Esophagus muscularis mucosa (tissue), 4 donors: ENCODE data around the gene SIKE1. TPM values are rescaled to one million over a fixed set of nuclear protein-coding genes. Genes with fewer than 3 reads are reported as not detected.
"Not testable (repeated sequence)": the region's sequence is repeated elsewhere in the genome, so short reads cannot be mapped to it uniquely, and the experiment has no call there.

Experiments used
- DNase-seq: peaks from one replicate; pipeline ENCODE4 v3.0.0-alpha.2; 2017; ENCODE audit errors: extremely low spot score
- H3K27ac ChIP-seq, 4 donors: fragments of 200-600 bp; sonication (generic); replicated peaks in 1 of 4; 1 replicate in 3 of 4; 2 replicates in 1 of 4; pipeline ENCODE4 v1.5.1; 2016 to 2019; ENCODE audit warnings: mild to moderate bottlenecking in 1 of 4
- H3K27me3 ChIP-seq, 4 donors: fragments of 200-600 bp; sonication (generic); one replicate each; pipeline versions ENCODE4 v1.5.1 to v1.6.0; 2016 to 2019
- H3K36me3 ChIP-seq, 4 donors: fragments of 200-600 bp; sonication (generic); one replicate each; pipeline ENCODE4 v1.5.1; 2016 to 2019
- H3K4me1 ChIP-seq, 4 donors: fragments of 200-600 bp; sonication (generic); one replicate each; pipeline ENCODE4 v1.5.1; 2016 to 2019
- H3K4me3 ChIP-seq, 4 donors: fragments of 200-600 bp; sonication (generic); 1 replicate in 2 of 4; 2 replicates in 2 of 4; pipeline ENCODE4 v1.5.1; 2016 to 2019; ENCODE audit warnings: mild to moderate bottlenecking in 4 of 4, moderate library complexity in 1 of 4
- H3K9me3 ChIP-seq, 4 donors: fragments of 200-600 bp; sonication (generic); 1 replicate in 3 of 4; 2 replicates in 1 of 4; pipeline ENCODE4 v1.5.1; 2016 to 2019
- EP300 ChIP-seq: sonication (generic); formaldehyde crosslinking; IDR thresholded peaks from one replicate; pipeline ENCODE4 v1.6.1; 2017; ENCODE audit warnings: antibody characterized with exemption
- POLR2A ChIP-seq: fragments of 450-650 bp; IDR thresholded peaks from one replicate; pipeline ENCODE4 v1.6.1; 2017; ENCODE audit warnings: antibody characterized with exemption, moderate library complexity, mild to moderate bottlenecking, low read depth
- POLR2AphosphoS5 ChIP-seq, 2 donors: sonication (generic); formaldehyde crosslinking; IDR thresholded peaks; one replicate each; pipeline ENCODE4 v1.6.1; 2017; ENCODE audit warnings: antibody characterized with exemption in 2 of 2
- WGBS: methylation state at CpG from one replicate; pipeline ENCODE4 v1.1.5; 2018; 5-methylcytosine and 5-hydroxymethylcytosine counted together
- intact Hi-C: fragments of 100-400 bp; cut with DNase I; formaldehyde crosslinking; loops from one replicate; pipeline ENCODE4 v1.15.1; 2023
- total RNA-seq, 4 donors: library from RNA; depleted of rRNA; stranded (reverse); fragments of >200 nt; gene quantifications; one replicate each; pipeline versions ENCODE4 v1.1.0 to v1.2.1, GENCODE V29; 2016
- TF ChIP-seq, protein P1 (sequence below), 3 experiments: fragments of 200-600 bp in 2 of 3; fragments of 450-650 bp in 1 of 3; sonication (generic) in 2 of 3; IDR thresholded peaks; one replicate each; pipeline ENCODE4 v1.5.1; 2017 to 2019; ENCODE audit warnings: antibody characterized with exemption in 3 of 3, mild to moderate bottlenecking in 2 of 3, moderate library complexity in 1 of 3

Gene SIKE1
- total RNA-seq, 4 donors from 2014 or later, result 31.5 to 60.7 (median 50.9) TPM

- H3K27ac ChIP-seq, result peak overlapping the region in 2 of 4 donors; percentile 99
- intact Hi-C loops, result loop anchor here (5.0 kb wide), 2 partner anchors 38 to 173 kb away; partner anchors contain the start of genes BCAS2 and NRAS
- 56% methylated on average over 7 of the region's 7 CpGs for WGBS
Measured at GRCh38 chr1:114755006-114755931, 25.2 kb downstream of the SIKE1 start.

DNA sequence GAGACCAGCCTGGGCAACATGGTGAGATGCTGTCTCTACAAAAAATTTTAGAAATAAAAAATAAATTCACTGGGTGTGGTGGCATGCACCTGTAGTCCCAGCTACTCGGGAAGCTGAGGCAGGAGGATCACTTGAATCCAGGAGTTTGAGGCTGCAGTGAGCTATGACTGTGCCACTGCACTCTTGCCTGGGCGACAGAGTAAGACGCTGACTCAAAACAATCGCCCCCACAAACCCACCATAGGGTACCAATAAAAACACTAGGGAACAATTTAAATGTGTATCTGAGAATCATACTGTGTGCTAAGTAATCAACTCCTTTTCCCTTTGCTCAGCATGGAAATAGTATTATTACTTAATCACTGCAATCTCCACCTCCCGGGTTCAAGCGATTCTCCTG is 26.8 kb downstream of the SIKE1 start:
- intact Hi-C loops, DNase-seq, H3K27me3 ChIP-seq, H3K27ac ChIP-seq, H3K9me3 ChIP-seq, H3K4me3 ChIP-seq: not testable (repeated sequence)
- WGBS, result 99% methylated on average over 6 of the region's 6 CpGs
- peaks cover 78 to 89% (median 86%) of the 10 kb centered on the region in 4 donors for H3K4me1 ChIP-seq
- H3K36me3 ChIP-seq, result peaks cover 0 to 13% (median 8%) of the 10 kb centered on the region in 4 donors

More at GRCh38 chr1:114755006-114755931, 25.2 kb downstream of the SIKE1 start:
- TF ChIP-seq POLR2AphosphoS5 (IDR thresholded peaks at IDR 0.05) (no peak), EP300 (no peak), POLR2A (no peak)
- TF ChIP-seq, protein P1, sequence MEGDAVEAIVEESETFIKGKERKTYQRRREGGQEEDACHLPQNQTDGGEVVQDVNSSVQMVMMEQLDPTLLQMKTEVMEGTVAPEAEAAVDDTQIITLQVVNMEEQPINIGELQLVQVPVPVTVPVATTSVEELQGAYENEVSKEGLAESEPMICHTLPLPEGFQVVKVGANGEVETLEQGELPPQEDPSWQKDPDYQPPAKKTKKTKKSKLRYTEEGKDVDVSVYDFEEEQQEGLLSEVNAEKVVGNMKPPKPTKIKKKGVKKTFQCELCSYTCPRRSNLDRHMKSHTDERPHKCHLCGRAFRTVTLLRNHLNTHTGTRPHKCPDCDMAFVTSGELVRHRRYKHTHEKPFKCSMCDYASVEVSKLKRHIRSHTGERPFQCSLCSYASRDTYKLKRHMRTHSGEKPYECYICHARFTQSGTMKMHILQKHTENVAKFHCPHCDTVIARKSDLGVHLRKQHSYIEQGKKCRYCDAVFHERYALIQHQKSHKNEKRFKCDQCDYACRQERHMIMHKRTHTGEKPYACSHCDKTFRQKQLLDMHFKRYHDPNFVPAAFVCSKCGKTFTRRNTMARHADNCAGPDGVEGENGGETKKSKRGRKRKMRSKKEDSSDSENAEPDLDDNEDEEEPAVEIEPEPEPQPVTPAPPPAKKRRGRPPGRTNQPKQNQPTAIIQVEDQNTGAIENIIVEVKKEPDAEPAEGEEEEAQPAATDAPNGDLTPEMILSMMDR (IDR thresholded peaks at IDR 0.05), result no peak
- DNase-seq, result no peak
- peaks cover 67 to 74% (median 73%) of the 10 kb centered on the region in 4 donors for H3K4me1 ChIP-seq
- no peaks in the 10 kb centered on the region for H3K9me3 ChIP-seq
- no peaks in the 10 kb centered on the region for H3K27me3 ChIP-seq
- H3K4me3 ChIP-seq, result peak overlapping the region; percentile 75 to 96 (median 91)
- no peaks in the 10 kb centered on the region for H3K36me3 ChIP-seq

GRCh38 chr1:114753143-114753542 is 27.3 kb downstream of the SIKE1 start:
- Histone ChIP-seq H3K27ac (no peak overlapping the region), H3K36me3 (peaks cover 0 to 19% (median 10%) of the 10 kb centered on the region in 4 donors), H3K4me1 (peaks cover 81 to 89% (median 84%) of the 10 kb centered on the region in 4 donors), H3K4me3 (no peak overlapping the region), H3K9me3 (no peaks in the 10 kb centered on the region), H3K27me3 (no peaks in the 10 kb centered on the region)
- no peak for DNase-seq
- TF ChIP-seq POLR2AphosphoS5 (IDR thresholded peaks at IDR 0.05) (no peak), EP300 (no peak), POLR2A (no peak)
- TF ChIP-seq, protein P1 (IDR thresholded peaks at IDR 0.05), result no peak
- 65% methylated on average over 4 of the region's 4 CpGs for WGBS
- intact Hi-C loops, result no loop called here

DNA sequence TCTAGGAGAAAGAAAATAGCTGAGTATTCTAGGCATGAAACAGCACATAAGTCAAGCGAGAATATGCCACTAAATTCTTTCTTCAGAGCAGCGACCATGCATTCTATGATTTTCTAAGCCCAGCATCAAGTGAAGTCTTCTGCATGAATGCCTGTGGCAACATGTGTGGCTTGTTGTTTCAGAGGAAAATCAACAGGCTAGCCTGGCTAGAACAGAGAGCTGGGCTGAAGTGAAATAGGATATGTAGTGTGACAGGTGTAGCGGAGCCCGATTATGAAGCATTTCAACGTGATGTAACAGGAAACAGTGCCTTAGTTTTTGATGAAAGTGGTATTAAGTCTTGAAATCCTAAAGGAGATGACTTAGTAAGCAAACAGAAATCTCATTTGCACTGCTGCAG is 29.7 kb downstream of the SIKE1 start:
- intact Hi-C loops, result no loop called here
- no peak overlapping the region for H3K4me3 ChIP-seq
- peaks cover 74 to 96% (median 82%) of the 10 kb centered on the region in 4 donors for H3K4me1 ChIP-seq

GRCh38 chr1:114749835-114750234 is 30.6 kb downstream of the SIKE1 start:
- Histone ChIP-seq H3K4me1 (peaks cover 71 to 94% (median 81%) of the 10 kb centered on the region in 4 donors), H3K27ac (no peak overlapping the region), H3K9me3 (no peaks in the 10 kb centered on the region), H3K4me3 (no peak overlapping the region), H3K27me3 (no peaks in the 10 kb centered on the region), H3K36me3 (peaks cover 5 to 44% (median 15%) of the 10 kb centered on the region in 4 donors)
- TF ChIP-seq, protein P1 (IDR thresholded peaks at IDR 0.05), result no peak
- TF ChIP-seq POLR2A (no peak), POLR2AphosphoS5 (IDR thresholded peaks at IDR 0.05) (no peak), EP300 (no peak)
- WGBS, result 66% methylated on average over 5 of the region's 5 CpGs
- intact Hi-C loops, result no loop called here
- no peak for DNase-seq

More for the DNA sequence above, 29.7 kb downstream of the SIKE1 start:
- DNase-seq, result no peak
- Histone ChIP-seq H3K9me3 (no peaks in the 10 kb centered on the region), H3K27me3 (no peaks in the 10 kb centered on the region), H3K27ac (no peak overlapping the region), H3K36me3 (peaks cover 5 to 38% (median 14%) of the 10 kb centered on the region in 4 donors)
- TF ChIP-seq, protein P1 (IDR thresholded peaks at IDR 0.05), result no peak
- TF ChIP-seq EP300 (no peak), POLR2A (no peak), POLR2AphosphoS5 (IDR thresholded peaks at IDR 0.05) (no peak)
- WGBS, result 67% methylated on average over 5 of the region's 5 CpGs
